MCF 10A (cell line): ENCODE data around the gene DCLK2. TPM values are rescaled to one million over a fixed set of nuclear protein-coding genes. Genes with fewer than 3 reads are reported as not detected.

ENCODE experiments used
- BruUV-seq: library from RNA; stranded (reverse); fragments of 400-500 nt; replicated peaks from 2 replicates; lab custom pipeline; 2021; lab: Mats Ljungman, UMichigan
- CTCF ChIA-PET: fragments of 300-600 bp; sonication (Branson Sonifier 250); formaldehyde crosslinking; extraction: SDS; loops from one replicate; lab custom pipeline; 2021; ENCODE audit warnings: antibody characterized with exemption, inconsistent platforms; lab: Yijun Ruan, JAX
- POLR2A ChIA-PET: fragments of 300-600, 350-650 bp; sonication (Branson Sonifier 250); formaldehyde crosslinking; extraction: SDS; loops from one replicate; lab custom pipeline; 2020; ENCODE audit warnings: antibody characterized with exemption, inconsistent platforms; lab: Yijun Ruan, JAX
- DNase-seq: peaks from one replicate; pipeline ENCODE4 v3.0.0-alpha.2; 2018; ENCODE audit not compliant: unreplicated experiment
- H3K27ac Mint-ChIP-seq: one replicate; pipeline ENCODE4 v1.8.0; 2022; ENCODE audit warnings: mild to moderate bottlenecking, low read depth, mixed read lengths; ENCODE audit not compliant: unreplicated experiment
- H3K27me3 Mint-ChIP-seq: one replicate; pipeline ENCODE4 v1.8.0; 2022; ENCODE audit warnings: mixed read lengths; ENCODE audit not compliant: insufficient read depth, unreplicated experiment
- H3K36me3 Mint-ChIP-seq: one replicate; pipeline ENCODE4 v1.8.0; 2022; ENCODE audit warnings: mild to moderate bottlenecking, moderate library complexity, mixed read lengths; ENCODE audit not compliant: insufficient read depth, unreplicated experiment
- H3K4me1 Mint-ChIP-seq: one replicate; pipeline ENCODE4 v1.8.0; 2022; ENCODE audit warnings: mixed read lengths; ENCODE audit not compliant: insufficient read depth, unreplicated experiment
- H3K4me3 Mint-ChIP-seq: one replicate; pipeline ENCODE4 v1.8.0; 2022; ENCODE audit warnings: mild to moderate bottlenecking, moderate library complexity, mixed read lengths; ENCODE audit not compliant: unreplicated experiment
- H3K9me3 Mint-ChIP-seq: one replicate; pipeline ENCODE4 v1.8.0; 2022; ENCODE audit warnings: mixed read lengths; ENCODE audit not compliant: unreplicated experiment
- CTCF ChIP-seq: fragments of 200-600 bp; IDR thresholded peaks from one replicate; pipeline ENCODE4 v1.8.0; 2022; ENCODE audit warnings: antibody characterized with exemption, mild to moderate bottlenecking; ENCODE audit not compliant: unreplicated experiment
- intact Hi-C: fragments of 100-400 bp; cut with micrococcal nuclease; formaldehyde crosslinking; loops from 2 replicates; pipeline ENCODE4 v1.14.1; 2022
- total RNA-seq: library from RNA; stranded (reverse); gene quantifications from 2 replicates; pipeline ENCODE4 v1.2.3, GENCODE V29; 2022

The DCLK2 gene
- total RNA-seq, 1 experiment from 2014 or later: 1.2 TPM

GRCh38 chr4:150072906-150073714 lies 5.1 kb upstream of the DCLK2 start:
- DNase-seq: peak; percentile 84
- TF ChIP-seq CTCF: no peak
- POLR2A ChIA-PET: interaction anchor here (0.5 to 0.9 kb wide), 2 partner anchors 49 to 788 kb away, joined by 3 to 4 read pairs; no protein-coding TSS in a partner anchor
- BruUV-seq: no TSS peak
- CTCF ChIA-PET: interaction anchor here (0.6 to 0.8 kb wide), 2 partner anchors 29 to 49 kb away, joined by 3 read pairs; no protein-coding TSS in a partner anchor
- no peaks in the 10 kb centered on the region for H3K27me3 Mint-ChIP-seq
- no peaks in the 10 kb centered on the region for H3K36me3 Mint-ChIP-seq
- H3K9me3 Mint-ChIP-seq: no peaks in the 10 kb centered on the region
- H3K4me1 Mint-ChIP-seq: peaks cover 8% of the 10 kb centered on the region
- H3K27ac Mint-ChIP-seq: no peak overlapping the region
- intact Hi-C loops: no loop called here
- no peak overlapping the region for H3K4me3 Mint-ChIP-seq

- intact Hi-C loops: no loop called here
- Mint-ChIP-seq H3K4me1 (peaks cover 8% of the 10 kb centered on the region), H3K4me3 (no peak overlapping the region), H3K27me3 (no peaks in the 10 kb centered on the region), H3K36me3 (no peaks in the 10 kb centered on the region), H3K9me3 (no peaks in the 10 kb centered on the region), H3K27ac (no peak overlapping the region)
- CTCF ChIA-PET: no interaction called here
- BruUV-seq: no TSS peak
- DNase-seq: no peak
- no peak for TF ChIP-seq CTCF
- POLR2A ChIA-PET: interaction anchor here (0.5 kb wide), 1 partner anchor 787 kb away, joined by 3 read pairs; no protein-coding TSS in a partner anchor
Measured at GRCh38 chr4:150074064-150074463, 4.2 kb upstream of the DCLK2 start.

GRCh38 chr4:150078579-150079080 lies 385 bp downstream of the DCLK2 start:
- Mint-ChIP-seq H3K9me3 (no peaks in the 10 kb centered on the region), H3K4me1 (no peaks in the 10 kb centered on the region), H3K4me3 (peak overlapping the region; percentile 61), H3K27me3 (no peaks in the 10 kb centered on the region), H3K36me3 (no peaks in the 10 kb centered on the region), H3K27ac (no peak overlapping the region)
- BruUV-seq: no TSS peak
- intact Hi-C loops: loop anchor here (2.0 kb wide), 1 partner anchor 68 kb away; no protein-coding TSS in a partner anchor
- ChIA-PET CTCF (interaction anchor here (0.8 to 1.8 kb wide), 3 partner anchors 29 to 137 kb away, joined by 4 to 5 read pairs (median 5); no protein-coding TSS in a partner anchor), POLR2A (interaction anchor here (0.7 to 0.8 kb wide), 2 partner anchors 9 to 63 kb away, joined by 3 read pairs; no protein-coding TSS in a partner anchor)
- DNase-seq: peak; percentile 58
- no peak for TF ChIP-seq CTCF

- ChIA-PET POLR2A (interaction anchor here (1.1 kb wide), 1 partner anchor 31 kb away, joined by 3 read pairs; no protein-coding TSS in a partner anchor), CTCF (interaction anchor here (0.8 to 2.1 kb wide), 5 partner anchors 28 to 164 kb away, joined by 4 to 5 read pairs (median 5); no protein-coding TSS in a partner anchor)
- DNase-seq: no peak
- no peak for TF ChIP-seq CTCF
- no peaks in the 10 kb centered on the region for H3K9me3 Mint-ChIP-seq
- H3K4me1 Mint-ChIP-seq: no peaks in the 10 kb centered on the region
- H3K36me3 Mint-ChIP-seq: no peaks in the 10 kb centered on the region
- no peaks in the 10 kb centered on the region for H3K27me3 Mint-ChIP-seq
- BruUV-seq: no TSS peak
- H3K4me3 Mint-ChIP-seq: peak overlapping the region; percentile 61
- H3K27ac Mint-ChIP-seq: no peak overlapping the region
- intact Hi-C loops: loop anchor here (2.0 kb wide), 1 partner anchor 68 kb away; no protein-coding TSS in a partner anchor
Measured at GRCh38 chr4:150079081-150079581, 886 bp downstream of the DCLK2 start.
